PC-9 (cell line): Measurements from ENCODE around the gene PDGFD. TPM values are rescaled to one million over a fixed set of nuclear protein-coding genes. Genes with fewer than 3 reads are reported as not detected.

Experiments used
- BruUV-seq: library from RNA; stranded (reverse); fragments of 400-500 nt; replicated peaks from 2 replicates; lab custom pipeline; 2021; lab: Mats Ljungman, UMichigan
- CTCF ChIA-PET: fragments of 300-600 bp; sonication (Branson Sonifier 250); formaldehyde crosslinking; loops from one replicate; lab custom pipeline; 2022; ENCODE audit warnings: antibody characterized with exemption; lab: Charles Lee
- POLR2A ChIA-PET: fragments of 300-600 bp; sonication (Branson Sonifier 250); formaldehyde crosslinking; loops from one replicate; lab custom pipeline; 2022; ENCODE audit warnings: antibody characterized with exemption; ENCODE audit not compliant: unreplicated experiment; lab: Charles Lee
- DNase-seq, 2 experiments: peaks; one replicate each; pipeline versions ENCODE4 v3.0.0 to v3.0.0-alpha.2; 2015 to 2022; ENCODE audit warnings: mixed read lengths in 1 of 2
- H2AFZ ChIP-seq: fragments of 200-600 bp; sonication (generic); 2 replicates; pipeline ENCODE4 v1.8.1; 2017; ENCODE audit warnings: antibody characterized with exemption
- H3F3A ChIP-seq: fragments of 200-600 bp; sonication (generic); 2 replicates; pipeline ENCODE4 v1.8.1; 2017; ENCODE audit warnings: antibody characterized with exemption, mild to moderate bottlenecking, low read depth; ENCODE audit not compliant: insufficient read depth
- H3K27ac ChIP-seq: fragments of 200-600 bp; sonication (generic); 2 replicates; pipeline ENCODE4 v1.6.1; 2016; ENCODE audit warnings: mixed run types
- H3K27me3 ChIP-seq: fragments of 200-600 bp; sonication (generic); 2 replicates; pipeline ENCODE4 v1.6.1; 2016; ENCODE audit warnings: low read depth, mixed run types; ENCODE audit not compliant: insufficient read depth
- H3K36me3 ChIP-seq: fragments of 200-600 bp; sonication (generic); 2 replicates; pipeline ENCODE4 v1.6.1; 2016; ENCODE audit warnings: low read depth, mixed run types
- H3K4me1 ChIP-seq: fragments of 200-600 bp; sonication (generic); replicated peaks from 2 replicates; pipeline ENCODE4 v1.6.1; 2016; ENCODE audit warnings: mixed run types; ENCODE audit not compliant: insufficient read depth
- H3K4me2 ChIP-seq: fragments of 200-600 bp; sonication (generic); 2 replicates; pipeline ENCODE4 v1.6.1; 2017; ENCODE audit warnings: mixed run types
- H3K4me3 ChIP-seq: fragments of 200-600 bp; sonication (generic); 2 replicates; pipeline ENCODE4 v1.6.1; 2016; ENCODE audit warnings: mixed run types
- H3K79me2 ChIP-seq: fragments of 200-600 bp; sonication (generic); 2 replicates; pipeline ENCODE4 v1.6.1; 2017; ENCODE audit warnings: low read depth, mixed run types
- H3K9me2 ChIP-seq: fragments of 200-600 bp; sonication (generic); 2 replicates; pipeline ENCODE4 v1.8.1; 2017; ENCODE audit warnings: mild to moderate bottlenecking; ENCODE audit not compliant: insufficient read depth
- H3K9me3 ChIP-seq: fragments of 200-600 bp; sonication (generic); 2 replicates; pipeline ENCODE4 v1.8.1; 2016; ENCODE audit warnings: low read depth; ENCODE audit not compliant: insufficient read depth
- H4K20me1 ChIP-seq: fragments of 200-600 bp; sonication (generic); 2 replicates; pipeline ENCODE4 v1.8.1; 2017; ENCODE audit not compliant: insufficient read depth
- EZH2 ChIP-seq: fragments of 200-600 bp; sonication (generic); IDR thresholded peaks from 2 replicates; pipeline ENCODE4 v1.8.0; 2017; ENCODE audit warnings: antibody characterized with exemption, low read depth
- intact Hi-C: fragments of 100-400 bp; cut with micrococcal nuclease; formaldehyde crosslinking; loops from one replicate; pipeline ENCODE4 v1.10.0; 2022; ENCODE audit not compliant: unreplicated experiment
- total RNA-seq: library from RNA; stranded (reverse); gene quantifications from 2 replicates; pipeline ENCODE4 v1.2.3, GENCODE V29; 2021
- TF ChIP-seq, protein P1 (sequence below): fragments of 200-600 bp; sonication (generic); conservative IDR thresholded peaks from 2 replicates; pipeline ENCODE4 v1.6.1; 2017; ENCODE audit warnings: mixed run types, antibody characterized with exemption, mild to moderate bottlenecking, moderate library complexity

The PDGFD gene
- total RNA-seq, 1 experiment from 2014 or later, result 6.1 TPM

DNA sequence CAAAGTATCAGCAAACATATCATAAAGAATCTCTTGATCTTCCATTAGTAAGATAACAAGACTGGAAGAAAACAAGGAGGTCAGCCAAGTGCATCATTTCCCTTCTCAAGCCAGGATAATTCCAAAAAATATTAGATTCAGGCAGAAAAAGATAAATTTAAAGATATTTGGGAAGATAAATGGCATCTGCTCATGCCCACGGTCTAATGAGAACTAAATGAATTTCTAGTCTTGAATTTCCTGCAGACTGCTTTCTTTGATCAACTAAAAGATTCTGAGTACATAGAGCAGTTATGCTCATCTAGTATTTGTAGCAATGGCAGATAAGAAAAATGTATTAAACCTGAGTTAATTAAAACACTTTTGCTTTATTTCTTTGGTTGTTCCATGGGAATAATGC is 96.4 kb downstream of the PDGFD start:
- Histone ChIP-seq H3K27me3 (no peaks in the 10 kb centered on the region), H3K4me3 (no peak overlapping the region), H3K9me3 (no peaks in the 10 kb centered on the region; the same call in 1 of the 2 replicates), H3K36me3 (no peaks in the 10 kb centered on the region), H3K9me2 (no peaks in the 10 kb centered on the region; the same call in 1 of the 2 replicates), H3K27ac (no peak overlapping the region), H3F3A (no peaks in the 10 kb centered on the region), H3K79me2 (no peaks in the 10 kb centered on the region), H3K4me1 (no peaks in the 10 kb centered on the region), H3K4me2 (no peak overlapping the region), H4K20me1 (no peaks in the 10 kb centered on the region), H2AFZ (no peak overlapping the region)
- BruUV-seq, result no TSS peak
- DNase-seq, result no peak
- ChIA-PET POLR2A (no interaction called here), CTCF (no interaction called here)
- no peak for TF ChIP-seq EZH2
- TF ChIP-seq, protein P1, sequence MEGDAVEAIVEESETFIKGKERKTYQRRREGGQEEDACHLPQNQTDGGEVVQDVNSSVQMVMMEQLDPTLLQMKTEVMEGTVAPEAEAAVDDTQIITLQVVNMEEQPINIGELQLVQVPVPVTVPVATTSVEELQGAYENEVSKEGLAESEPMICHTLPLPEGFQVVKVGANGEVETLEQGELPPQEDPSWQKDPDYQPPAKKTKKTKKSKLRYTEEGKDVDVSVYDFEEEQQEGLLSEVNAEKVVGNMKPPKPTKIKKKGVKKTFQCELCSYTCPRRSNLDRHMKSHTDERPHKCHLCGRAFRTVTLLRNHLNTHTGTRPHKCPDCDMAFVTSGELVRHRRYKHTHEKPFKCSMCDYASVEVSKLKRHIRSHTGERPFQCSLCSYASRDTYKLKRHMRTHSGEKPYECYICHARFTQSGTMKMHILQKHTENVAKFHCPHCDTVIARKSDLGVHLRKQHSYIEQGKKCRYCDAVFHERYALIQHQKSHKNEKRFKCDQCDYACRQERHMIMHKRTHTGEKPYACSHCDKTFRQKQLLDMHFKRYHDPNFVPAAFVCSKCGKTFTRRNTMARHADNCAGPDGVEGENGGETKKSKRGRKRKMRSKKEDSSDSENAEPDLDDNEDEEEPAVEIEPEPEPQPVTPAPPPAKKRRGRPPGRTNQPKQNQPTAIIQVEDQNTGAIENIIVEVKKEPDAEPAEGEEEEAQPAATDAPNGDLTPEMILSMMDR, result no peak
- intact Hi-C loops, result no loop called here

DNA sequence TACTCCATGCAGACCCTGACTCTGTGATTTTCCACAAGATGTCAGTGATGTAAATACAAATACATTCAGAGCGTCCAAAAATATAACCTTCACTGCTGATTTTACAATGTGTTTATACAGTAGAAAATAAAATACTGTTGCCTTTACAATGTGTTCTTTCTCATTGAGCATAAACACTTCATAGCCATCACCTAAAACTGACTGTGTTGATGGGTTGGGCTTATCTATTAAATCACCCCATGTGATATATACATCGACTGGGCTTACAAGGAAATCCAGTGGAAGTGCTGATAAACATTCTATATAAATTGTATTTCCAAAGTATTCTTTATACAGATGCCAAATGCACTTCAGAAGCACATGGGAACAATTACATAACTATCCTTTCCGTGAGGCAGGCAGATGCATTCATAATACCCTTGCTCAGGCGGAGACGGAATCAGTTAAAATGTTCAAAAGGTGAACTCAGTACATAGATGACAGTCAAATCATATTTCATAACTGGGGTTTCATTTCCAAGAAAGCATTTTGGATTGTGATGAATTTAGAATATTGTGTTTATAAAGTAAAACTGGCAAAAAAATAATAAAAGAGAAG is 99.8 kb downstream of the PDGFD start:
- no peak for TF ChIP-seq EZH2
- TF ChIP-seq, protein P1, result no peak
- CTCF ChIA-PET, result no interaction called here

DNA sequence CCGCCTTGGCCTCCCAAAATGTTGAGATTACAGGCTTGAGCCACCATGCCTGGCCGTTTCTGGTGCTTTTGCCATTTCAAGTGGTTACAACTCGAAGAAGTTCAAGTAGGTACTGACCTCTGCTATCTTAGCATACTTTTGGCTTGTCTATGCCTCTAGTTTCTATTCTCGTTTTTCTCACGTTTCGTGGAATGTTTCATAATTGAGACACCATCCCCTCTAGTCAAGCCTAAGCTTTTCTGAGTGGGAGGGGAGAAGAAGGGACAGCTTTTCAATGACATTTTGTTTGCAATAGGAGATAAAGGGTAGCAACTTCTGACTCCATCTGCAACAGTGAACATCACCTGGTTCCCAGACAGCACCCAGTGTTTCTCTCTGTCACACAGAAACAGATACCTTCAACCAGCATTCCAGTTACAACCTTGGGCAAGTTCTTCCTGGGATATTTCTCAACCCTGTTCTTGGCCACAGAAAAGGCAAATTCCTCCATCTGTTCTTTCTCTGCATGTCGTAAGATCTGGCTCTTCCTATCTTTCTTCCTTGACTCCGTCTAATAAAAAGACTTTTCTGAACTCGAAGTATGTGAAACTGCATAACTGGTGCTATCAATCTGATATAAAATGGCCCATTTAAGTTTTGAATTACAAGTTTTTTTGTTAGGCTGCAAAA is 102.0 kb downstream of the PDGFD start:
- Histone ChIP-seq H3F3A (no peaks in the 10 kb centered on the region), H3K27ac (no peak overlapping the region), H3K9me3 (no peaks in the 10 kb centered on the region; the same call in 1 of the 2 replicates), H3K4me3 (no peak overlapping the region), H4K20me1 (no peaks in the 10 kb centered on the region), H3K4me1 (no peaks in the 10 kb centered on the region), H3K36me3 (no peaks in the 10 kb centered on the region), H3K27me3 (no peaks in the 10 kb centered on the region), H3K79me2 (no peaks in the 10 kb centered on the region), H3K9me2 (no peaks in the 10 kb centered on the region; the same call in 1 of the 2 replicates), H2AFZ (no peak overlapping the region), H3K4me2 (no peak overlapping the region)
- intact Hi-C loops, result no loop called here
- TF ChIP-seq, protein P1, result no peak
- TF ChIP-seq EZH2, result no peak
- BruUV-seq, result no TSS peak
- CTCF ChIA-PET, result no interaction called here
- POLR2A ChIA-PET, result no interaction called here
- DNase-seq, result no peak

More for the DNA sequence above, 99.8 kb downstream of the PDGFD start:
- Histone ChIP-seq H3K9me2 (no peaks in the 10 kb centered on the region; the same call in 1 of the 2 replicates), H3K27ac (no peak overlapping the region), H3F3A (no peaks in the 10 kb centered on the region), H2AFZ (no peak overlapping the region), H3K27me3 (no peaks in the 10 kb centered on the region), H3K36me3 (no peaks in the 10 kb centered on the region), H3K9me3 (no peaks in the 10 kb centered on the region; the same call in 1 of the 2 replicates), H4K20me1 (no peaks in the 10 kb centered on the region), H3K4me3 (no peak overlapping the region), H3K4me2 (no peak overlapping the region), H3K4me1 (no peaks in the 10 kb centered on the region), H3K79me2 (no peaks in the 10 kb centered on the region)
- no TSS peak for BruUV-seq
- intact Hi-C loops, result no loop called here
- POLR2A ChIA-PET, result no interaction called here
- no peak for DNase-seq
